NCI-H510A (cell line): Measurements from ENCODE around the gene GLRX2.

ENCODE experiments used
- DNase-seq: peaks from one replicate; lab custom pipeline; 2025; lab: John Stamatoyannopoulos, UW

Gene GLRX2

GRCh38 chr1:193113258-193113991, 8.2 kb upstream of the GLRX2 start:
- no peak for DNase-seq

GRCh38 chr1:193111641-193112090, 6.5 kb upstream of the GLRX2 start:
- no peak for DNase-seq

- DNase-seq = no peak
These were observed 5.7 kb upstream of the GLRX2 start for GRCh38 chr1:193110864-193111263.

- no peak for DNase-seq
These were observed 5.0 kb upstream of the GLRX2 start for GRCh38 chr1:193110246-193110645.

- no peak for DNase-seq
These were observed 4.4 kb upstream of the GLRX2 start for GRCh38 chr1:193109619-193110018.

- DNase-seq = no peak
These were observed 3.3 kb upstream of the GLRX2 start for GRCh38 chr1:193108471-193108870.

GRCh38 chr1:193105821-193106177, 585 bp upstream of the GLRX2 start:
- no peak for DNase-seq

GRCh38 chr1:193104502-193104906, 710 bp downstream of the GLRX2 start:
- DNase-seq = no peak

GRCh38 chr1:193103759-193104501, 1.3 kb downstream of the GLRX2 start:
- DNase-seq = no peak

- no peak for DNase-seq
These were observed 2.6 kb downstream of the GLRX2 start for GRCh38 chr1:193102662-193103061.

GRCh38 chr1:193094112-193094511, 11.1 kb downstream of the GLRX2 start:
- no peak for DNase-seq

- DNase-seq = no peak
These were observed 14.3 kb downstream of the GLRX2 start for GRCh38 chr1:193090865-193091264.

GRCh38 chr1:193087893-193088292, 17.3 kb downstream of the GLRX2 start:
- DNase-seq = no peak

GRCh38 chr1:193086342-193086741, 18.9 kb downstream of the GLRX2 start:
- no peak for DNase-seq

GRCh38 chr1:193085263-193085662, 20.0 kb downstream of the GLRX2 start:
- DNase-seq = no peak

- DNase-seq = no peak
These were observed 21.7 kb downstream of the GLRX2 start for GRCh38 chr1:193083365-193084088.

GRCh38 chr1:193079187-193079586, 26.0 kb downstream of the GLRX2 start:
- no peak for DNase-seq

- no peak for DNase-seq
These were observed 27.2 kb downstream of the GLRX2 start for GRCh38 chr1:193077991-193078390.

- peak; percentile 14 for DNase-seq
These were observed 34.3 kb downstream of the GLRX2 start for GRCh38 chr1:193070942-193071341.

GRCh38 chr1:193070386-193070753, 34.8 kb downstream of the GLRX2 start:
- no peak for DNase-seq

GRCh38 chr1:193069748-193070385, 35.3 kb downstream of the GLRX2 start:
- DNase-seq = no peak

- no peak for DNase-seq
These were observed 37.2 kb downstream of the GLRX2 start for GRCh38 chr1:193068013-193068412.
